HepG2 (cell line): ENCODE results near the gene URM1. TPM values are rescaled to one million over a fixed set of nuclear protein-coding genes. Genes with fewer than 3 reads are reported as not detected.
A peak's percentile ranks its signal among the peaks of the same experiment; 100 is the strongest.

Experiments used
- ARID4A ChIP-seq: sonication (generic); formaldehyde crosslinking; IDR thresholded peaks from 2 replicates; pipeline ENCODE4 v1.5.0; 2020; ENCODE audit warnings: mild to moderate bottlenecking, missing genetic modification reagents, borderline replicate concordance
- ATF3 ChIP-seq: sonication (generic); formaldehyde crosslinking; IDR thresholded peaks from 2 replicates; pipeline ENCODE4 v1.4.0; 2020; ENCODE audit warnings: missing genetic modification reagents
- FOXA1 ChIP-seq, 2 experiments: fragments of 450-650 bp in 1 of 2; sonication (generic) in 1 of 2; formaldehyde crosslinking in 1 of 2; IDR thresholded peaks; 2 replicates each; pipeline versions ENCODE4 v1.4.0 to v1.6.1; 2016 to 2020; ENCODE audit warnings: missing genetic modification reagents in 1 of 2
- IRX3 ChIP-seq: sonication (generic); formaldehyde crosslinking; IDR thresholded peaks from 2 replicates; pipeline ENCODE4 v1.8.1; 2023; ENCODE audit warnings: mild to moderate bottlenecking, low read depth, missing genetic modification reagents, borderline replicate concordance
- MED1 ChIP-seq: sonication (generic); formaldehyde crosslinking; IDR thresholded peaks from 2 replicates; pipeline ENCODE4 v1.4.0; 2020; ENCODE audit warnings: missing genetic modification reagents
- MEIS2 ChIP-seq: sonication (generic); formaldehyde crosslinking; IDR thresholded peaks from 2 replicates; pipeline ENCODE4 v1.9.0; 2021; ENCODE audit warnings: mild to moderate bottlenecking, missing genetic modification reagents
- NBN ChIP-seq: fragments of 450-650 bp; conservative IDR thresholded peaks from 2 replicates; pipeline ENCODE4 v1.6.1; 2017
- NFAT5 ChIP-seq: sonication (generic); formaldehyde crosslinking; IDR thresholded peaks from 2 replicates; pipeline ENCODE4 v1.4.0; 2020; ENCODE audit warnings: missing genetic modification reagents
- NFYC ChIP-seq: IDR thresholded peaks from 2 replicates; pipeline ENCODE4 v1.6.1; 2016; ENCODE audit warnings: missing genetic modification reagents, missing compliant biosample characterization
- PAWR ChIP-seq: sonication (generic); formaldehyde crosslinking; IDR thresholded peaks from 2 replicates; pipeline ENCODE4 v1.4.0; 2020; ENCODE audit warnings: missing genetic modification reagents, mild to moderate bottlenecking, borderline replicate concordance
- RFXAP ChIP-seq: sonication (generic); formaldehyde crosslinking; IDR thresholded peaks from 2 replicates; pipeline ENCODE4 v1.4.0; 2020; ENCODE audit warnings: missing genetic modification reagents, borderline replicate concordance
- SATB2 ChIP-seq: sonication (generic); formaldehyde crosslinking; IDR thresholded peaks from 2 replicates; pipeline ENCODE4 v1.5.0; 2020; ENCODE audit warnings: missing genetic modification reagents
- SMC3 ChIP-seq: IDR thresholded peaks from 2 replicates; pipeline ENCODE4 v1.6.1; 2011; ENCODE audit warnings: low read length, improper control_type of control experiment
- SNAPC5 ChIP-seq: sonication (generic); formaldehyde crosslinking; IDR thresholded peaks from 2 replicates; pipeline ENCODE4 v1.8.1; 2023; ENCODE audit warnings: mild to moderate bottlenecking, missing genetic modification reagents, borderline replicate concordance
- XRCC5 ChIP-seq: fragments of 200-400 bp; formaldehyde crosslinking; optimal IDR thresholded peaks from 2 replicates; pipeline ENCODE3; 2017; ENCODE audit warnings: mild to moderate bottlenecking, low read length
- ZBTB3 ChIP-seq: sonication (generic); formaldehyde crosslinking; IDR thresholded peaks from 2 replicates; pipeline ENCODE4 v1.4.0; 2020; ENCODE audit warnings: low read depth, mild to moderate bottlenecking, moderate library complexity, missing genetic modification reagents, borderline replicate concordance
- ZNF18 ChIP-seq: sonication (generic); formaldehyde crosslinking; IDR thresholded peaks from 2 replicates; pipeline ENCODE4 v1.8.0; 2022; ENCODE audit warnings: mild to moderate bottlenecking, missing genetic modification reagents; ENCODE audit not compliant: insufficient replicate concordance
- ZNF850 ChIP-seq: sonication (generic); formaldehyde crosslinking; conservative IDR thresholded peaks from 2 replicates; pipeline ENCODE4 v1.9.0; 2021; ENCODE audit warnings: mild to moderate bottlenecking, missing genetic modification reagents
- polyA plus RNA-seq, 8 experiments: library from polyadenylated mRNA; depleted of rRNA in 3 of 8; stranded (reverse) in 7 of 8; unstranded in 1 of 8; fragments of >200 nt; fragmentation: Illumina TruSeq in 4 of 8; extraction: Trizol in 4 of 8; gene quantifications; 2 replicates each; pipeline versions ENCODE4 v1.2.1 to v1.2.3, GENCODE V29; 2011 to 2016; ENCODE audit warnings: low read depth in 4 of 8, missing spikeins in 1 of 8, mixed read lengths in 1 of 8; ENCODE audit not compliant: insufficient read depth in 1 of 8
- total RNA-seq, 5 experiments: library from RNA; depleted of rRNA; stranded (reverse); fragments of >200 nt; fragmentation: Illumina TruSeq; extraction: Trizol; gene quantifications; 2 replicates each; pipeline ENCODE4 v1.2.3, GENCODE V29; 2016; ENCODE audit warnings: low read depth in 1 of 5

The URM1 gene
- total and polyA plus RNA-seq, 2 of the 13 experiments (the other 11 are each of a cell fraction or from before 2014, with no cell fraction given): 37.1 to 41.3 TPM

GRCh38 chr9:128361986-128362646 is 9.1 kb upstream of the URM1 start (continued):
- TF ChIP-seq ARID4A: no peak; the same call in 1 of the 2 replicates
- no peak for TF ChIP-seq NBN
- TF ChIP-seq MEIS2: no peak
- no peak for TF ChIP-seq ATF3
- TF ChIP-seq SNAPC5 (CRISPR knock-in tag): no peak
- TF ChIP-seq SMC3: peak; percentile 77
- no peak for TF ChIP-seq NFYC (CRISPR knock-in tag)
- peak; percentile 42; the same call in 1 of the 2 replicates for TF ChIP-seq RFXAP (CRISPR knock-in tag)
- TF ChIP-seq FOXA1 (IDR thresholded peaks at IDR 0.05): no peak
- TF ChIP-seq FOXA1 (CRISPR knock-in tag; IDR thresholded peaks at IDR 0.05): no peak
- TF ChIP-seq XRCC5: peak; percentile 68
- TF ChIP-seq ZBTB3 (CRISPR knock-in tag): no peak
- no peak for TF ChIP-seq NFAT5 (CRISPR knock-in tag)
- TF ChIP-seq ZNF850 (CRISPR knock-in tag): no peak
- no peak for TF ChIP-seq ZNF18
- no peak for TF ChIP-seq PAWR (CRISPR knock-in tag)
- no peak for TF ChIP-seq IRX3
- TF ChIP-seq SATB2 (CRISPR knock-in tag): no peak
- peak; percentile 44; the same call in 1 of the 2 replicates for TF ChIP-seq MED1 (CRISPR knock-in tag)
